ENCODE results near the gene WNK1. TPM values are rescaled to one million over a fixed set of nuclear protein-coding genes. Genes with fewer than 3 reads are reported as not detected.

The WNK1 gene
- total RNA-seq, 4 donors from 2014 or later: 109 to 245 (median 135) TPM

DNA sequence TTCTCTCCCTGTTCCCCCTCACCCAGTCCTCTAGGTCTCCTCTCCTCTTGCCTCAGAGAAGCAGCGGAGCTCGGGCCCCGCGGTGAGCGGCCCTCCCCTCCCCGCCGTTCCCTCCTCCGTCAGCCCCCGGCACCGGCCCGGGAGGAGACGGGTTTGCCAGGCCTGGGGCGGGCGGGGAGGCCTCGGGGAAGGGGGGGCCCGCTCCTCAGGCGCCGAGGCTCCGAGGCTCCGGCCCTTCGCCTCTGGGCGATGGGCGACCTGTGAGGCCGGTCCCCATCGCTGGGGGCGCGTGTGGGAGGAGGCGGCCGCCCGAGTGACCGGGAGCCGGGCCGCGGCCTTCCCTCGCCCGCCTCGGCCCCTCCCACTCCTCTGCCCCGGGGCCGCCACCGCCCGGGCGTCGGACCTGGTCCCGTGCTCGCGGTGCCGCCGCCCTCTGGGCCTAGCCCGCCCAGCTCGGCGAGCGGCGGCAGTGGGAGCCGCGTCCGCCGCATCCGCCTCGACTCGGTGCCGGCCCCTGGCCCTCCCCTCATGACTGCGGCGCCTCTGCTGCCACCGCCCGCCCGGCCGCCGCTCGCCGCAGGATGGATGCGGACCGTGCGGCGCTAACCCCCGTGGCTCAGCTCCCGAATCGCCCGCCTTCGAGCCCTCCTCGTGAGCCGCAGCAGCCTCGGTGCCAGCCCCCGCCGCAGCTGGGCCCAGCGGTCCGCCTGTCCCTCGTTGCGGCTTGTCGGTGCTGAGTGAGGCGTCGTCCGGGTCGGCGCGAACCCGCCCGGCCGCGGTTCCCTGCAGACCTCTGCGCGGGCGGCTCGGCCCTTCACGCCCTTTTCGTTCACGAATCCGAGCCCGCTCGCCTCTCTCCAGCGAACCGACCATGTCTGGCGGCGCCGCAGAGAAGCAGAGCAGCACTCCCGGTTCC, 574 bp downstream of the WNK1 start:
- no peaks in the 10 kb centered on the region for H3K36me3 ChIP-seq
- H3K9me3 ChIP-seq: no peaks in the 10 kb centered on the region
- peak overlapping the region; percentile 92 to 96 for H3K4me3 ChIP-seq
- TF ChIP-seq POLR2AphosphoS5 (IDR thresholded peaks at IDR 0.05): no peak
- peak; percentile 18 to 24 for TF ChIP-seq POLR2A (IDR thresholded peaks at IDR 0.05)
- TF ChIP-seq, protein P1, sequence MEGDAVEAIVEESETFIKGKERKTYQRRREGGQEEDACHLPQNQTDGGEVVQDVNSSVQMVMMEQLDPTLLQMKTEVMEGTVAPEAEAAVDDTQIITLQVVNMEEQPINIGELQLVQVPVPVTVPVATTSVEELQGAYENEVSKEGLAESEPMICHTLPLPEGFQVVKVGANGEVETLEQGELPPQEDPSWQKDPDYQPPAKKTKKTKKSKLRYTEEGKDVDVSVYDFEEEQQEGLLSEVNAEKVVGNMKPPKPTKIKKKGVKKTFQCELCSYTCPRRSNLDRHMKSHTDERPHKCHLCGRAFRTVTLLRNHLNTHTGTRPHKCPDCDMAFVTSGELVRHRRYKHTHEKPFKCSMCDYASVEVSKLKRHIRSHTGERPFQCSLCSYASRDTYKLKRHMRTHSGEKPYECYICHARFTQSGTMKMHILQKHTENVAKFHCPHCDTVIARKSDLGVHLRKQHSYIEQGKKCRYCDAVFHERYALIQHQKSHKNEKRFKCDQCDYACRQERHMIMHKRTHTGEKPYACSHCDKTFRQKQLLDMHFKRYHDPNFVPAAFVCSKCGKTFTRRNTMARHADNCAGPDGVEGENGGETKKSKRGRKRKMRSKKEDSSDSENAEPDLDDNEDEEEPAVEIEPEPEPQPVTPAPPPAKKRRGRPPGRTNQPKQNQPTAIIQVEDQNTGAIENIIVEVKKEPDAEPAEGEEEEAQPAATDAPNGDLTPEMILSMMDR (IDR thresholded peaks at IDR 0.05): peak in 3 of 4 experiments; percentile 12 to 39 (median 38)
- 0% methylated on average over 3 to 15 of the region's 115 CpGs for WGBS, 2 donors (ENCODE audit: low coverage in 1 of 2)
- peaks cover 0 to 42% (median 21%) of the 10 kb centered on the region in 3 donors for H3K4me1 ChIP-seq
- peak; percentile 55 for ATAC-seq
- peak overlapping the region; percentile 96 to 99 (median 98) for H3K27ac ChIP-seq
- no peaks in the 10 kb centered on the region for H3K27me3 ChIP-seq

DNA sequence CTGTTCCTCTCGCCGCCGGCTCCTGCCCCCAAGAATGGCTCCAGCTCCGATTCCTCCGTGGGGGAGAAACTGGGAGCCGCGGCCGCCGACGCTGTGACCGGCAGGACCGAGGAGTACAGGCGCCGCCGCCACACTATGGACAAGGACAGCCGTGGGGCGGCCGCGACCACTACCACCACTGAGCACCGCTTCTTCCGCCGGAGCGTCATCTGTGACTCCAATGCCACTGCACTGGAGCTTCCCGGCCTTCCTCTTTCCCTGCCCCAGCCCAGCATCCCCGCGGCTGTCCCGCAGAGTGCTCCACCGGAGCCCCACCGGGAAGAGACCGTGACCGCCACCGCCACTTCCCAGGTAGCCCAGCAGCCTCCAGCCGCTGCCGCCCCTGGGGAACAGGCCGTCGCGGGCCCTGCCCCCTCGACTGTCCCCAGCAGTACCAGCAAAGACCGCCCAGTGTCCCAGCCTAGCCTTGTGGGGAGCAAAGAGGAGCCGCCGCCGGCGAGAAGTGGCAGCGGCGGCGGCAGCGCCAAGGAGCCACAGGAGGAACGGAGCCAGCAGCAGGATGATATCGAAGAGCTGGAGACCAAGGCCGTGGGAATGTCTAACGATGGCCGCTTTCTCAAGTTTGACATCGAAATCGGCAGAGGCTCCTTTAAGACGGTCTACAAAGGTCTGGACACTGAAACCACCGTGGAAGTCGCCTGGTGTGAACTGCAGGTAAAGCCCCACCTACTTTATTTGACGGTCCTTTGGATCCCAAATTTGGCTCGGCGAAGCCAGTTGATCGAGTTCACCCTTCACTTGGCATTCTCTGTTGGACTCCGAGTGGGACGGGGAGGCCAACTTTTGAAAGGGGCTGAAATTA, 1.5 kb downstream of the WNK1 start:
- H3K4me1 ChIP-seq: peaks cover 0 to 46% (median 21%) of the 10 kb centered on the region in 3 donors
- ATAC-seq: no peak

GRCh38 chr12:754473-754820, 2.1 kb downstream of the WNK1 start:
- TF ChIP-seq EP300 (IDR thresholded peaks at IDR 0.05) (no peak), POLR2A (IDR thresholded peaks at IDR 0.05) (no peak), POLR2AphosphoS5 (IDR thresholded peaks at IDR 0.05) (no peak)
- TF ChIP-seq, protein P1 (IDR thresholded peaks at IDR 0.05): no peak
- ATAC-seq: no peak
- Histone ChIP-seq H3K9me3 (no peaks in the 10 kb centered on the region), H3K27me3 (no peaks in the 10 kb centered on the region), H3K4me1 (peaks cover 0 to 53% (median 21%) of the 10 kb centered on the region in 3 donors), H3K4me3 (peak overlapping the region; percentile 92 to 96), H3K27ac (peak overlapping the region; percentile 96 to 99 (median 98)), H3K36me3 (no peaks in the 10 kb centered on the region)
- WGBS, 2 donors (ENCODE audit: low coverage in 1 of 2): 1 to 2% methylated on average over 5 of the region's 5 CpGs

More for the DNA sequence above, 1.5 kb downstream of the WNK1 start:
- Histone ChIP-seq H3K9me3 (no peaks in the 10 kb centered on the region), H3K36me3 (no peaks in the 10 kb centered on the region), H3K27ac (peak overlapping the region; percentile 96 to 99 (median 98)), H3K27me3 (no peaks in the 10 kb centered on the region), H3K4me3 (peak overlapping the region; percentile 92 to 96)
- TF ChIP-seq, protein P1 (IDR thresholded peaks at IDR 0.05): peak in 3 of 4 experiments; percentile 19 to 34 (median 21)
- TF ChIP-seq POLR2AphosphoS5 (IDR thresholded peaks at IDR 0.05): peak; percentile 11
- no peak for TF ChIP-seq EP300 (IDR thresholded peaks at IDR 0.05)
- WGBS, 2 donors (ENCODE audit: low coverage in 1 of 2): 0% methylated on average over 5 to 7 of the region's 63 CpGs

DNA sequence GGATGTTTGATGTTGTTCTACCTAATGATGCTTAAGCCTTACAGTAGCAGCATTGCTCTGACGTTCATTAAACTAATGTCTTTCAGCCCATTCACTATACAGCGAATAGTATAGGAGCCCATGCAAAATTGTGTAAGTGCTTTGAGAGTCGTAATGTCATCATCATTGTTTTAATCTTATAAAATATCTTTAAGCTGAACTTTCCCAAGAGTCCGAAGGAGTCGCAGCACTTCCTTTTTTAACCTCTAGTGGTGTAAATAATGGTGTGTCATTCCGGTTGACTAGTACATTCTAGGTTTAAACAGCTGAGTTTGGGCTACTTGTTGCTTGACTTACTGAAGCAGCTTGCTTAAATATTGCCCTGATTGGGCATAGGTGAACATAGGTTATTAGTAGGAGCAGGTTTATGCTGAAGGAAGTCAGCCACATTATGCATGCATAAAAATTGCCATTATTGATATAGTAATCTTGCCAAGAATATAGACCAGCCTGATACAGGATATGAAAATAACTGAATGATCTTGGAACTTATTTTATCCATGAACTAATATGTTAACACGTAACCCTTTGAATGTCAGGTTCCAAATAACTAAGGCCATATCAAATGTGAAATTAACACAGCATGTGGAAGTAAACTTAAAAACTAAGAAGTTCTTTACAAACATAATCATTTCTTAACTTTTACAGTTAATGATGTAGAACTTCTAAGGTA, 2.6 kb downstream of the WNK1 start:
- H3K27ac ChIP-seq: peak overlapping the region in 3 of 4 donors; percentile 8 to 99 (median 97)
- WGBS, 2 donors (ENCODE audit: low coverage in 1 of 2): 1 to 2% methylated on average over 7 of the region's 7 CpGs
- ATAC-seq: no peak

More for the DNA sequence above, 2.6 kb downstream of the WNK1 start:
- H3K27me3 ChIP-seq: no peaks in the 10 kb centered on the region
- peaks cover 0 to 56% (median 21%) of the 10 kb centered on the region in 3 donors for H3K4me1 ChIP-seq
- no peaks in the 10 kb centered on the region for H3K9me3 ChIP-seq
- no peak for TF ChIP-seq EP300 (IDR thresholded peaks at IDR 0.05)
- TF ChIP-seq POLR2A (IDR thresholded peaks at IDR 0.05): no peak
- TF ChIP-seq, protein P1 (IDR thresholded peaks at IDR 0.05): peak; percentile 34 to 69 (median 56)
- TF ChIP-seq POLR2AphosphoS5 (IDR thresholded peaks at IDR 0.05): no peak
- peak overlapping the region; percentile 92 to 96 for H3K4me3 ChIP-seq
- H3K36me3 ChIP-seq: no peaks in the 10 kb centered on the region
